ENCODE data around the gene RGMB.

Gene RGMB

DNA sequence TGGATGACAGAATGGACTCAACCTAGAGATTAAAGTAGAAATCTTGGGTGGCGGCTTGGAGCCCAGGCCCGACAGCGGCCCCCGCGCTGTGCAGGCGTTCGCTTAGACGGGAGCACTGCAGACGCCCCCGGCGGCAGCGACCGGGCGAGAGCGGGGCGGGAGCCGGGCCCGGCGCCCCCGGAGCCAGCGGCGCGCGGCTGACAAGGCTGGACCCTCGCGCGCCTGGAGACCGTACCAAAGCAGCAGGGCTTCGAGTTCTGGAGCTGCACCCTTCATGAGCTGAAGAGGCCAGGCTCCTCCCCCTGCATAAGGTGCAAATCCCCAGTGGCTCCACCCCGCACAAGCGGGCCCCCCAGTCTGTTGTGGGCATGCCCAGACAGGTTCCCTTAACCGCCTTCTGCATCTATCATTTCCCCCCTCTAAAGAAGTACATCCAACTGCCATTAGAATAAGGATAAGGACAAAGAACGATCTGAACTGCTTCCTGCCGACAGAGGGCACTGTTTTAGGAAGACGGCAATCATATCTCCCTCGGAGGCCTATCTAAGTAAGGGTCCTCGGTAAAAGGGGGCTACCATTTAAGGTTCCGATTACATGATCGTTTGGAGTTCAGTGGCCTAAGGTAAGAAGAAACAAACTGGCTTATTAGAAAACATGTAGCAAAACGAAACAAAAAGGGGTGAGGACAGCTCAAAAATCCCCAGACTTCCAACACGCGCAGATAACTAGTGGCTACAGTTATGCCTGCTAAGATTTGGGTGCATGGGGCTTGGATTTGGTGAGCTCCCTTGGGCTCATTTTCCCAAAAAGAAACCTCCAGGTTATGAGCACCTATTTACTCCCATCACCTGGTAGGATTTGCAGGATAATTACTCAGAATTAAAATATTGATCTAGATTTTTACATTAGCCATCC is 66.3 kb downstream of the RGMB start:
- no peak for DNase-seq

DNA sequence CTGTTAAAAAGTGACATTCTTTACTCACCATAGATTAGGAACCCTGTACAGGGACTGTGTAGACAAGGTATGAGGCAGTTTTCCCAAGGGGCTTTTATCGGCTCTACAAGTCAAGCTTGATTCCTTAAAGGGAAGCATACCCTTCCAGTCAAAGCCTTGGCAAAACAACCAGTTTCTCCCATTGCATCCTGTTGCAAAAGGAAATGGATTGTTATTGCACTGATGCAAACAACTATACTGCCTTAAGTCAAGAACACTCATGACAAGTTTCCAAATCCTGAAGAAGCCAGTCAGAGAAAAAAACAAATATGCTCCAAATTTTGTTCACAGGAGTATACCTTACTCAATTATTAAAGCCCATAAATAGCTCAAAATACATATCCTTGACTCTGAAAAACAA is 67.5 kb downstream of the RGMB start:
- no peak for DNase-seq

- no peak for DNase-seq
These were observed 70.0 kb downstream of the RGMB start for GRCh38 chr5:98843481-98843880.

GRCh38 chr5:98844865-98845264 is 71.4 kb downstream of the RGMB start:
- no peak for DNase-seq

- no peak for DNase-seq
These were observed 72.4 kb downstream of the RGMB start for GRCh38 chr5:98845878-98846277.

All from DMS153 (cell line).